H1 (cell line): ENCODE measurements around the gene LINC01488. TPM values are rescaled to one million over a fixed set of nuclear protein-coding genes. Genes with fewer than 3 reads are reported as not detected.
A peak's percentile ranks its signal among the peaks of the same experiment; 100 is the strongest.

Source experiments
- CTCF ChIA-PET: fragments of 300-600 bp; sonication (Branson Sonifier 250); formaldehyde crosslinking; loops from one replicate; lab custom pipeline; 2021; ENCODE audit not compliant: partially characterized antibody; lab: Charles Lee
- POLR2A ChIA-PET: fragments of 300-600 bp; sonication (Branson Sonifier 250); formaldehyde crosslinking; loops from one replicate; lab custom pipeline; 2021; ENCODE audit warnings: inconsistent platforms; ENCODE audit not compliant: partially characterized antibody; lab: Charles Lee
- DNase-seq, 2 experiments: peaks; one replicate each; pipeline versions ENCODE4 v3.0.0 to v3.0.0-alpha.2; 2010 to 2022; ENCODE audit warnings: low spot score in 2 of 2, low read depth in 1 of 2, mixed read lengths in 1 of 2
- FAIRE-seq: peaks from 2 replicates; lab custom pipeline; 2011; peaks lifted over from hg19 to GRCh38; lab: Jason Lieb, UNC
- H2AFZ ChIP-seq: 2 replicates; pipeline ENCODE4 v1.8.1; 2012; ENCODE audit warnings: low read length, inconsistent platforms
- H2AK5ac ChIP-seq: 2 replicates; pipeline ENCODE4 v1.6.1; 2013; ENCODE audit warnings: low read depth, low read length
- H2BK120ac ChIP-seq: replicated peaks from 2 replicates; pipeline ENCODE3; 2013; ENCODE audit warnings: low read depth, low read length, inconsistent platforms
- H2BK12ac ChIP-seq: 2 replicates; pipeline ENCODE4 v1.6.1; 2013; ENCODE audit warnings: low read depth, low read length
- H2BK15ac ChIP-seq: 2 replicates; pipeline ENCODE4 v1.6.1; 2013; ENCODE audit warnings: low read length
- H2BK20ac ChIP-seq: 2 replicates; pipeline ENCODE4 v1.6.1; 2013; ENCODE audit warnings: low read length
- H2BK5ac ChIP-seq: 2 replicates; pipeline ENCODE4 v1.6.1; 2013; ENCODE audit warnings: low read depth, low read length
- H3K14ac ChIP-seq: 2 replicates; pipeline ENCODE4 v1.6.1; 2013; ENCODE audit warnings: inconsistent platforms; ENCODE audit not compliant: insufficient read length
- H3K18ac ChIP-seq: 2 replicates; pipeline ENCODE4 v1.6.1; 2013; ENCODE audit warnings: low read length; ENCODE audit errors: extremely low read depth
- H3K23ac ChIP-seq: 2 replicates; pipeline ENCODE4 v1.6.1; 2013; ENCODE audit warnings: inconsistent platforms; ENCODE audit not compliant: insufficient read length
- H3K23me2 ChIP-seq: 2 replicates; pipeline ENCODE4 v1.6.1; 2013; ENCODE audit warnings: low read depth, low read length
- H3K27ac ChIP-seq: 2 replicates; pipeline ENCODE4 v1.6.1; 2011; ENCODE audit warnings: low read depth, low read length, inconsistent platforms
- H3K27me3 ChIP-seq, 4 experiments: replicated peaks in 1 of 4; 1 replicate in 1 of 4; 2 replicates in 3 of 4; pipeline versions ENCODE4 v1.6.1 to v1.8.1; 2011 to 2013; ENCODE audit warnings: low read length in 3 of 4, mild to moderate bottlenecking in 3 of 4, inconsistent platforms in 2 of 4, mixed read lengths in 2 of 4, moderate library complexity in 1 of 4; ENCODE audit not compliant: control insufficient read depth in 3 of 4, insufficient read depth in 3 of 4; ENCODE audit errors: extremely low read depth in 1 of 4
- H3K36me3 ChIP-seq, 4 experiments: 2 replicates each; pipeline versions ENCODE4 v1.6.1 to v1.8.1; 2011 to 2013; ENCODE audit warnings: mild to moderate bottlenecking in 4 of 4, low read length in 3 of 4, moderate library complexity in 2 of 4, control low read depth in 1 of 4, inconsistent platforms in 1 of 4; ENCODE audit not compliant: insufficient read depth in 4 of 4, control insufficient read depth in 2 of 4
- H3K4ac ChIP-seq: replicated peaks from 2 replicates; pipeline ENCODE3; 2013; ENCODE audit warnings: low read length, low read depth, mixed read lengths, inconsistent platforms; ENCODE audit not compliant: insufficient read length
- H3K4me1 ChIP-seq, 4 experiments: replicated peaks in 1 of 4; 1 replicate in 1 of 4; 2 replicates in 3 of 4; pipeline versions ENCODE4 v1.6.1 to v1.8.1; 2011 to 2013; ENCODE audit warnings: low read length in 3 of 4, inconsistent platforms in 2 of 4, mixed read lengths in 1 of 4; ENCODE audit not compliant: insufficient read depth in 4 of 4, control insufficient read depth in 3 of 4
- H3K4me2 ChIP-seq, 2 experiments: 2 replicates each; pipeline versions ENCODE4 v1.6.1 to v1.8.1; 2011 to 2013; ENCODE audit warnings: low read depth in 2 of 2, low read length in 2 of 2, control low read depth in 1 of 2, inconsistent platforms in 1 of 2, mild to moderate bottlenecking in 1 of 2; ENCODE audit not compliant: insufficient read depth in 1 of 2
- H3K4me3 ChIP-seq, 4 experiments: fragments of 200-600, 300-600 bp in 1 of 4; sonication (generic), shearing (Covaris generic), sonication (Bioruptor Twin) in 1 of 4; 2 replicates each; pipeline versions ENCODE4 v1.5.1 to v1.8.1; 2011 to 2016; ENCODE audit warnings: low read length in 4 of 4, low read depth in 3 of 4, control low read depth in 2 of 4, inconsistent platforms in 2 of 4, mild to moderate bottlenecking in 2 of 4, mixed read lengths in 1 of 4, moderate library complexity in 1 of 4; ENCODE audit not compliant: insufficient read depth in 2 of 4; ENCODE audit errors: extremely low read depth in 1 of 4
- H3K56ac ChIP-seq: replicated peaks from 2 replicates; pipeline ENCODE3; 2013; ENCODE audit warnings: low read depth, mild to moderate bottlenecking, mixed read lengths, low read length, inconsistent platforms; ENCODE audit not compliant: insufficient read length
- H3K79me1 ChIP-seq: 2 replicates; pipeline ENCODE4 v1.6.1; 2013; ENCODE audit warnings: low read depth, low read length, control low read depth
- H3K79me2 ChIP-seq, 2 experiments: 2 replicates each; pipeline versions ENCODE4 v1.6.1 to v1.8.1; 2012 to 2013; ENCODE audit warnings: low read length in 2 of 2, mild to moderate bottlenecking in 2 of 2, inconsistent platforms in 1 of 2; ENCODE audit not compliant: insufficient read depth in 2 of 2, control insufficient read depth in 1 of 2
- H3K9ac ChIP-seq, 4 experiments: replicated peaks in 1 of 4; 1 replicate in 1 of 4; 2 replicates in 3 of 4; pipeline versions ENCODE4 v1.6.1 to v1.8.1; 2011 to 2013; ENCODE audit warnings: low read depth in 3 of 4, low read length in 3 of 4, control low read depth in 2 of 4, mild to moderate bottlenecking in 2 of 4, moderate library complexity in 2 of 4, inconsistent platforms in 1 of 4; ENCODE audit errors: extremely low read depth in 1 of 4
- H3K9me3 ChIP-seq, 2 experiments: 2 replicates each; pipeline versions ENCODE4 v1.6.1 to v1.8.1; 2012 to 2013; ENCODE audit warnings: mild to moderate bottlenecking in 2 of 2, moderate library complexity in 2 of 2, control low read depth in 1 of 2, inconsistent platforms in 1 of 2, low read depth in 1 of 2, low read length in 1 of 2, mixed read lengths in 1 of 2; ENCODE audit not compliant: insufficient read depth in 2 of 2
- H4K20me1 ChIP-seq, 2 experiments: replicated peaks in 1 of 2; 2 replicates each; pipeline versions ENCODE3 to v1.8.1; 2011 to 2013; ENCODE audit warnings: inconsistent platforms in 2 of 2, low read length in 2 of 2, mild to moderate bottlenecking in 1 of 2; ENCODE audit not compliant: insufficient read depth in 2 of 2, control insufficient read depth in 1 of 2
- H4K5ac ChIP-seq: 2 replicates; pipeline ENCODE4 v1.6.1; 2013; ENCODE audit warnings: low read length, low read depth, mixed read lengths, inconsistent platforms; ENCODE audit not compliant: insufficient read length
- H4K8ac ChIP-seq: 2 replicates; pipeline ENCODE4 v1.8.0; 2013; ENCODE audit warnings: mild to moderate bottlenecking, moderate library complexity, low read length, inconsistent platforms; ENCODE audit not compliant: insufficient read depth; ENCODE audit errors: extremely low read depth
- H4K91ac ChIP-seq: replicated peaks from 2 replicates; pipeline ENCODE3; 2013; ENCODE audit warnings: low read length, mixed read lengths, inconsistent platforms; ENCODE audit not compliant: insufficient read length
- TBP ChIP-seq: IDR thresholded peaks from 2 replicates; pipeline ENCODE4 v1.6.1; 2011; ENCODE audit warnings: low read depth, low read length, improper control_type of control experiment
- TCF12 ChIP-seq: IDR thresholded peaks from 2 replicates; pipeline ENCODE4 v1.6.1; 2011; ENCODE audit warnings: low read depth, mild to moderate bottlenecking, low read length
- WGBS, 2 experiments: shearing (Covaris generic) in 1 of 2; methylation state at CpG; one replicate each; pipeline versions ENCODE4 v1.1.6 to v1.1.7; 2013 to 2015; ENCODE audit warnings: low lambda C conversion rate in 2 of 2, mixed read lengths in 2 of 2, inconsistent platforms in 1 of 2, low coverage in 1 of 2, missing lambda C conversion rate in 1 of 2; ENCODE audit not compliant: insufficient replicate concordance in 2 of 2, insufficient coverage in 1 of 2, insufficient read length in 1 of 2; ENCODE audit errors: extremely low coverage in 1 of 2, missing lambda C conversion rate in 1 of 2; 5-methylcytosine and 5-hydroxymethylcytosine counted together
- polyA plus RNA-seq, 7 experiments: library from polyadenylated mRNA; depleted of rRNA in 3 of 7; stranded (reverse) in 5 of 7; unstranded in 2 of 7; fragments of >200 nt in 5 of 7; fragments of 200-250 nt in 2 of 7; gene quantifications; 1 replicate in 5 of 7; 2 replicates in 1 of 7; 4 replicates in 1 of 7; pipeline versions ENCODE4 v1.2.1 to v1.2.3, GENCODE V29; 2011 to 2013; ENCODE audit warnings: missing spikeins in 2 of 7, mixed read lengths in 2 of 7
- total RNA-seq: library from RNA; stranded (reverse); fragmentation: NEBNext Ultra II Directional; extraction: Animal tissue kit (Norgen Biotek cat#: 25700); gene quantifications from 2 replicates; pipeline ENCODE4 v1.2.1, GENCODE V29; 2021

Gene LINC01488
- total and polyA plus RNA-seq, 2 of the 8 experiments (the other 6 are each of a cell fraction or from before 2014, with no cell fraction given): not detected

DNA sequence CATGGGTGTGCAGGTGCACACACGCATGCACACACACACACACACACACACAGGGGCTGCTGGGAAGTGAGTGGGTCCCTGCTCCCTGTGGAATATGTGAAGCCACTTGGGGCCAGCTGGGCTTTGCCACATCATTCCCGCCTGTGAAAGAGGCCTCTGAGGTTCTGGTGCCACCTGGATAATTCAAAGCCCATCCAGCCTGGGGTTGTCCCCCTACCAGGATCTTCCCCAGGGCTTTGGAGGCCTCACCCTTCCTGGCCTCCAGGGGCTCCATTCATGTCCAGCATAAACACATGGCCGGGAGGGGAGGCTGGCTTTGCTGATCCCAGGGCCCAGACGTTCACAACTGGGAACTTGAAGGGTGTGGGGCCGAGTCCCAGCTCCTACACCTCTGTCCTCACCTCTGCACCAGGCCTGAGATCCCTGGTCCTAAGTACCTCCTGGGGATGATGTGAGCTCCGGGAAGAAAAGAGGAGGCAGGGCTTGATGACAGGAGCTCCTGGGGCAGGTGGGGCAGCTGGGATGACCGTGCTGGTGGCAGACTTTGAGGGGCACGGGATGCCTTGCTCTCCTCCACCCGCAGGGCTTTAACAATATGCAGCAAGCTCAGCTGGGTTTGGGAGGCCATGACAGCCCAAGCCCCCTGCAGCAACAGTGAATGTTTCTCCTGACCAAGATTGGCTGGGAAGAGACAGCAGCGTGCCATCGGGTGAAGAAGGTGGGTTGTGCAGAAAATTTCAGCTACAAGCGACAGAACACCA, 14.2 kb downstream of the LINC01488 start:
- ChIA-PET CTCF (interaction anchor here (0.9 to 1.3 kb wide), 2 partner anchors 42 to 92 kb away, joined by 3 to 4 read pairs; no protein-coding TSS in a partner anchor), POLR2A (no interaction called here)
- no peak overlapping the region for H3K23ac ChIP-seq
- FAIRE-seq (no peak), DNase-seq (no peak)
- H3K9me3 ChIP-seq: no peaks in the 10 kb centered on the region
- no peak overlapping the region for H2BK5ac ChIP-seq
- H3K23me2 ChIP-seq: no peaks in the 10 kb centered on the region; the same call in 1 of the 2 replicates
- no peak overlapping the region for H2AK5ac ChIP-seq
- no peak overlapping the region for H2BK12ac ChIP-seq
- H3K4me1 ChIP-seq: peaks cover 0 to 3% (median under 1%) of the 10 kb centered on the region in 4 experiments; a peak in 1 of 7 replicates
- H2BK20ac ChIP-seq: no peak overlapping the region
- H3K27ac ChIP-seq: no peak overlapping the region
- no peak overlapping the region for H4K5ac ChIP-seq
- H2BK15ac ChIP-seq: no peak overlapping the region
- peak overlapping the region; percentile 60; the same call in 1 of the 2 replicates for H4K8ac ChIP-seq
- H3K9ac ChIP-seq: no peak overlapping the region; a peak in 1 of 7 replicates
- H3K56ac ChIP-seq: no peak overlapping the region
- H3K79me2 ChIP-seq: no peaks in the 10 kb centered on the region
- H3K18ac ChIP-seq: no peak overlapping the region
- no peak overlapping the region for H2BK120ac ChIP-seq
- H4K91ac ChIP-seq: no peak overlapping the region
- WGBS, 2 experiments: 90% methylated on average over 11 of the region's 12 CpGs; no CpG with 5 or more reads in 1 of the 2 experiments
- no peaks in the 10 kb centered on the region; a peak in 1 of 7 replicates for H3K27me3 ChIP-seq
- no peak overlapping the region for H3K4ac ChIP-seq
- no peak overlapping the region for H3K4me2 ChIP-seq
- no peak overlapping the region for H2AFZ ChIP-seq
- no peaks in the 10 kb centered on the region for H3K79me1 ChIP-seq
- H3K36me3 ChIP-seq: no peaks in the 10 kb centered on the region
- no peaks in the 10 kb centered on the region for H4K20me1 ChIP-seq
- no peak overlapping the region for H3K4me3 ChIP-seq
- no peak overlapping the region for H3K14ac ChIP-seq
- TF ChIP-seq TCF12 (no peak), TBP (no peak)
